D721Med (cell line): ENCODE results near the gene MEF2C.

Source experiments
- DNase-seq: peaks from one replicate; pipeline ENCODE4 v3.0.0; 2011; ENCODE audit warnings: low spot score; ENCODE audit not compliant: insufficient read length
- FAIRE-seq: peaks from 2 replicates; lab custom pipeline; 2011; peaks lifted over from hg19 to GRCh38; lab: Jason Lieb, UNC
- CTCF ChIP-seq: IDR thresholded peaks from 2 replicates; pipeline ENCODE4 v1.5.1; 2012; ENCODE audit warnings: mild to moderate bottlenecking, control low read depth; ENCODE audit not compliant: insufficient read depth; ENCODE audit errors: missing control alignments

MEF2C gene

GRCh38 chr5:88870285-88870684 is 12.7 kb downstream of the MEF2C start:
- no peak for TF ChIP-seq CTCF
- no peak for FAIRE-seq
- no peak for DNase-seq

GRCh38 chr5:88868468-88869068 is 14.4 kb downstream of the MEF2C start:
- no peak for FAIRE-seq
- no peak for TF ChIP-seq CTCF
- DNase-seq, result no peak

- DNase-seq (no peak), FAIRE-seq (no peak)
- no peak for TF ChIP-seq CTCF
These were observed 15.3 kb downstream of the MEF2C start for GRCh38 chr5:88867638-88868037.

- TF ChIP-seq CTCF, result no peak
- no peak for FAIRE-seq
- no peak for DNase-seq
These were observed 19.5 kb downstream of the MEF2C start for GRCh38 chr5:88863523-88863922.

GRCh38 chr5:88862547-88863175 is 20.3 kb downstream of the MEF2C start:
- FAIRE-seq, result no peak
- TF ChIP-seq CTCF, result no peak
- DNase-seq, result no peak

GRCh38 chr5:88861231-88861630 is 21.8 kb downstream of the MEF2C start:
- no peak for TF ChIP-seq CTCF
- DNase-seq, result no peak
- no peak for FAIRE-seq

- DNase-seq (no peak), FAIRE-seq (no peak)
- no peak for TF ChIP-seq CTCF
These were observed 22.5 kb downstream of the MEF2C start for GRCh38 chr5:88860501-88860900.
